IMR-90 (cell line): Measurements from ENCODE around the gene LRRC1. TPM values are rescaled to one million over a fixed set of nuclear protein-coding genes. Genes with fewer than 3 reads are reported as not detected.

Experiments
- ATAC-seq: fragments of 200-7000 bp; cut with Tn5 transposase; 2 replicates; pipeline ENCODE4 v1.9.1; 2020; ENCODE audit warnings: low read depth, mild to moderate bottlenecking, moderate library complexity
- BruUV-seq: library from RNA; stranded (reverse); fragments of 400-500 nt; replicated peaks from 2 replicates; lab custom pipeline; 2021; lab: Mats Ljungman, UMichigan
- CTCF ChIA-PET: fragments of 300-600 bp; formaldehyde crosslinking; extraction: SDS; loops from one replicate; lab custom pipeline; 2021; ENCODE audit warnings: antibody characterized with exemption; lab: Yijun Ruan, JAX
- POLR2A ChIA-PET: fragments of 300-600 bp; sonication (Branson Sonifier 250); formaldehyde crosslinking; loops from one replicate; lab custom pipeline; 2022; ENCODE audit warnings: antibody characterized with exemption; ENCODE audit not compliant: unreplicated experiment; lab: Charles Lee
- DNase-seq: peaks from one replicate; pipeline ENCODE4 v3.0.0; 2013
- H2AFZ ChIP-seq: replicated peaks from 2 replicates; pipeline ENCODE3; 2013; ENCODE audit warnings: low read length, mild to moderate bottlenecking; ENCODE audit not compliant: poor library complexity
- H2AK5ac ChIP-seq: 2 replicates; pipeline ENCODE4 v1.6.1; 2013; ENCODE audit warnings: low read depth, low read length, inconsistent platforms
- H2AK9ac ChIP-seq: replicated peaks from 2 replicates; pipeline ENCODE3; 2013; ENCODE audit warnings: mild to moderate bottlenecking, low read depth, low read length, moderate library complexity; ENCODE audit not compliant: poor library complexity
- H2BK120ac ChIP-seq: 2 replicates; pipeline ENCODE4 v1.6.1; 2013; ENCODE audit warnings: low read depth, low read length, inconsistent platforms
- H2BK15ac ChIP-seq: 3 replicates; pipeline ENCODE4 v1.6.1; 2013; ENCODE audit warnings: low read depth, low read length, inconsistent platforms
- H2BK20ac ChIP-seq: 2 replicates; pipeline ENCODE4 v1.6.1; 2013; ENCODE audit warnings: low read depth, mild to moderate bottlenecking, inconsistent platforms, low read length, moderate library complexity
- H2BK5ac ChIP-seq: 2 replicates; pipeline ENCODE4 v1.6.1; 2013; ENCODE audit warnings: mild to moderate bottlenecking, low read depth, low read length, inconsistent platforms; ENCODE audit not compliant: poor library complexity, severe bottlenecking
- H3K14ac ChIP-seq: replicated peaks from 2 replicates; pipeline ENCODE4 v1.6.1; 2013; ENCODE audit warnings: low read depth, low read length, inconsistent platforms
- H3K18ac ChIP-seq: 2 replicates; pipeline ENCODE4 v1.6.1; 2013; ENCODE audit warnings: low read depth, low read length, control low read depth
- H3K23ac ChIP-seq: 2 replicates; pipeline ENCODE4 v1.6.1; 2013; ENCODE audit warnings: low read depth, low read length, inconsistent platforms
- H3K27ac ChIP-seq: 2 replicates; pipeline ENCODE4 v1.5.1; 2013; ENCODE audit warnings: mild to moderate bottlenecking, control low read depth, low read length; ENCODE audit not compliant: insufficient read depth
- H3K27me3 ChIP-seq: 2 replicates; pipeline ENCODE4 v1.6.1; 2013; ENCODE audit warnings: low read length; ENCODE audit not compliant: control insufficient read depth, insufficient read depth
- H3K36me3 ChIP-seq: 2 replicates; pipeline ENCODE4 v1.6.1; 2013; ENCODE audit warnings: low read length, mixed read lengths; ENCODE audit not compliant: control insufficient read depth, insufficient read depth
- H3K4ac ChIP-seq: 2 replicates; pipeline ENCODE4 v1.6.1; 2013; ENCODE audit warnings: low read depth, low read length, inconsistent platforms
- H3K4me1 ChIP-seq: 2 replicates; pipeline ENCODE4 v1.6.1; 2013; ENCODE audit warnings: low read length, mixed read lengths; ENCODE audit not compliant: control insufficient read depth, insufficient read depth
- H3K4me2 ChIP-seq: 2 replicates; pipeline ENCODE4 v1.6.1; 2013; ENCODE audit warnings: low read depth, mild to moderate bottlenecking, control low read depth, low read length, moderate library complexity
- H3K4me3 ChIP-seq: 2 replicates; pipeline ENCODE4 v1.5.1; 2013; ENCODE audit warnings: low read depth, mild to moderate bottlenecking, control low read depth, low read length, moderate library complexity; ENCODE audit not compliant: insufficient read depth
- H3K56ac ChIP-seq: 2 replicates; pipeline ENCODE4 v1.6.1; 2013; ENCODE audit warnings: low read length, inconsistent platforms; ENCODE audit not compliant: insufficient read depth; ENCODE audit errors: extremely low read depth
- H3K79me1 ChIP-seq, 2 experiments: 2 replicates each; pipeline ENCODE4 v1.6.1; 2013; ENCODE audit warnings: low read length in 2 of 2, inconsistent platforms in 1 of 2, low read depth in 1 of 2
- H3K9ac ChIP-seq: 2 replicates; pipeline ENCODE4 v1.6.1; 2013; ENCODE audit warnings: low read depth, low read length, control low read depth
- H3K9me1 ChIP-seq: 2 replicates; pipeline ENCODE4 v1.6.1; 2013; ENCODE audit warnings: low read length, inconsistent platforms; ENCODE audit not compliant: insufficient read depth
- H3K9me3 ChIP-seq: 2 replicates; pipeline ENCODE4 v1.6.1; 2013; ENCODE audit warnings: low read length; ENCODE audit not compliant: control insufficient read depth, insufficient read depth
- H4K20me1 ChIP-seq: 2 replicates; pipeline ENCODE4 v1.6.1; 2013; ENCODE audit warnings: low read length, inconsistent platforms; ENCODE audit not compliant: insufficient read depth
- H4K5ac ChIP-seq: 2 replicates; pipeline ENCODE4 v1.6.1; 2013; ENCODE audit warnings: mild to moderate bottlenecking, low read depth, low read length, control low read depth
- H4K8ac ChIP-seq, 2 experiments: 2 replicates each; pipeline ENCODE4 v1.6.1; 2013; ENCODE audit warnings: low read depth in 2 of 2, low read length in 2 of 2, control low read depth in 1 of 2, inconsistent platforms in 1 of 2
- H4K91ac ChIP-seq: 2 replicates; pipeline ENCODE4 v1.6.1; 2013; ENCODE audit warnings: low read depth, low read length, inconsistent platforms; ENCODE audit not compliant: insufficient read depth
- BHLHE40 ChIP-seq: fragments of 150-350 bp; IDR thresholded peaks from 2 replicates; pipeline ENCODE4 v1.6.1; 2016; ENCODE audit warnings: mild to moderate bottlenecking, low read depth, low read length
- CEBPB ChIP-seq: IDR thresholded peaks from 2 replicates; pipeline ENCODE4 v1.6.1; 2012; ENCODE audit warnings: low read depth, low read length, improper control_type of control experiment
- CHD1 ChIP-seq: IDR thresholded peaks from 2 replicates; pipeline ENCODE4 v1.6.1; 2012; ENCODE audit warnings: low read depth, low read length, improper control_type of control experiment
- ELK1 ChIP-seq: fragments of 150-350 bp; IDR thresholded peaks from 2 replicates; pipeline ENCODE4 v1.6.1; 2016; ENCODE audit warnings: low read depth, mild to moderate bottlenecking, low read length, moderate library complexity, borderline replicate concordance
- FOS ChIP-seq: fragments of 150-350 bp; IDR thresholded peaks from 2 replicates; pipeline ENCODE4 v1.6.1; 2016; ENCODE audit warnings: low read depth, low read length
- MAFK ChIP-seq: IDR thresholded peaks from 2 replicates; pipeline ENCODE4 v1.6.1; 2012; ENCODE audit warnings: low read depth, low read length, improper control_type of control experiment
- MAZ ChIP-seq: IDR thresholded peaks from 2 replicates; pipeline ENCODE4 v1.6.1; 2012; ENCODE audit warnings: low read depth, mild to moderate bottlenecking, low read length, improper control_type of control experiment, moderate library complexity, borderline replicate concordance
- MXI1 ChIP-seq: IDR thresholded peaks from 2 replicates; pipeline ENCODE4 v1.6.1; 2012; ENCODE audit warnings: low read depth, mild to moderate bottlenecking, low read length, moderate library complexity, borderline replicate concordance
- NFE2L2 ChIP-seq: fragments of 150-350 bp; IDR thresholded peaks from 2 replicates; pipeline ENCODE4 v1.6.1; 2016; ENCODE audit warnings: low read depth, mild to moderate bottlenecking, low read length
- POLR2A ChIP-seq: IDR thresholded peaks from 2 replicates; pipeline ENCODE4 v1.6.1; 2012; ENCODE audit warnings: mild to moderate bottlenecking, low read depth, low read length
- RAD21 ChIP-seq: IDR thresholded peaks from 2 replicates; pipeline ENCODE4 v1.6.1; 2012; ENCODE audit warnings: low read length, improper control_type of control experiment
- RCOR1 ChIP-seq: IDR thresholded peaks from 2 replicates; pipeline ENCODE4 v1.6.1; 2012; ENCODE audit warnings: mild to moderate bottlenecking, low read length, improper control_type of control experiment; ENCODE audit not compliant: insufficient replicate concordance
- RFX5 ChIP-seq: IDR thresholded peaks from 2 replicates; pipeline ENCODE4 v1.8.0; 2012; ENCODE audit warnings: low read depth, mild to moderate bottlenecking, low read length, moderate library complexity
- SMC3 ChIP-seq: fragments of 150-350 bp; IDR thresholded peaks from 2 replicates; pipeline ENCODE4 v1.6.1; 2016; ENCODE audit warnings: low read depth, mild to moderate bottlenecking, antibody characterized with exemption, low read length, moderate library complexity
- WGBS, 2 experiments: methylation state at CpG; one replicate each; pipeline versions ENCODE4 v1.1.5 to v1.1.7; 2013; ENCODE audit warnings: missing lambda C conversion rate in 2 of 2; ENCODE audit not compliant: insufficient read length in 1 of 2; ENCODE audit errors: extremely low coverage in 2 of 2; 5-methylcytosine and 5-hydroxymethylcytosine counted together
- dilution Hi-C: fragments of 300-500 bp; cut with HindIII; formaldehyde crosslinking; loops from one replicate; pipeline ENCODE4 v1.14.3; 2018; ENCODE audit warnings: low sequenced_read_pairs; ENCODE audit not compliant: unreplicated experiment
- in situ Hi-C: fragments of 300-500 bp; cut with MboI; formaldehyde crosslinking; loops from 3 replicates; pipeline ENCODE4 v1.14.3; 2019; ENCODE audit warnings: low sequenced_read_pairs, inconsistent platforms, mixed read lengths
- intact Hi-C: fragments of 100-400 bp; cut with micrococcal nuclease; formaldehyde crosslinking; loops from 2 replicates; pipeline ENCODE4 v1.10.0; 2022
- polyA plus RNA-seq, 3 experiments: library from polyadenylated mRNA; depleted of rRNA; stranded (reverse); fragments of >200 nt; gene quantifications; 2 replicates each; pipeline ENCODE4 v1.2.3, GENCODE V29; 2012; ENCODE audit warnings: low replicate concordance in 1 of 3
- total RNA-seq: library from RNA; depleted of rRNA; stranded (reverse); fragments of >200 nt; gene quantifications from 2 replicates; pipeline ENCODE4 v1.2.3, GENCODE V29; 2012
- TF ChIP-seq, protein P1 (sequence below): fragments of 150-350 bp; IDR thresholded peaks from 2 replicates; pipeline ENCODE4 v1.6.1; 2017; ENCODE audit warnings: mild to moderate bottlenecking, antibody characterized with exemption, low read length, low read depth
- TF ChIP-seq, protein P2 (sequence below): conservative IDR thresholded peaks from 2 replicates; pipeline ENCODE4 v1.5.1; 2012; ENCODE audit warnings: mild to moderate bottlenecking, low read depth, low read length, improper control_type of control experiment

The LRRC1 gene
- total and polyA plus RNA-seq, 2 of the 4 experiments (the other 2 are of a cell fraction) = 5.1 to 6.1 TPM

DNA sequence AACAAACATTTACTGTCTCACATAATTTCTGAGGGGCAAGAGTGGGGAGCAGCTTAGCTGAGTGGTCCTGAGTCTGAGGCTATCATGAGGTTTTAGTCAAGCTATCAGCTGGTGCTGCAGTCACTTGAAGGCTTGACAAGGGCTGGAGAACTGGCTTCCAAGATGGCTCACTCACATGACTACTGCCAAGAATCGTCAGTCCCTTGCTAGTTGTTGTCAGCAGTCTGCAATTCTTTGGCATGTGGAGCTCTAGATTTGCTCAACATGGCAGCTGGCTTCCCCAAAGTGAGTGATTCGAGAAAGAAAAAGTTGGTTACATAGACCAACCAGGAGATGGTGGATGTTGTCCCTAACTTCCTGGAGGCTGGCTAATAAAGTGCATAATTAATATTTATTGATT, 2.8 kb upstream of the LRRC1 start:
- Histone ChIP-seq H3K27me3 (no peaks in the 10 kb centered on the region), H2BK120ac (no peak overlapping the region), H3K23ac (no peak overlapping the region), H3K9ac (no peak overlapping the region), H3K4ac (no peak overlapping the region), H3K9me1 (no peaks in the 10 kb centered on the region), H2BK20ac (no peak overlapping the region), H2BK5ac (no peak overlapping the region), H3K4me1 (peaks cover 3% of the 10 kb centered on the region), H4K91ac (no peak overlapping the region), H3K27ac (no peak overlapping the region), H2AK5ac (no peak overlapping the region), H3K4me2 (no peak overlapping the region), H3K9me3 (no peaks in the 10 kb centered on the region), H4K8ac (no peak overlapping the region), H4K5ac (no peak overlapping the region), H3K14ac (no peak overlapping the region), H3K79me1 (peaks cover 11 to 15% of the 10 kb centered on the region in 2 experiments; a peak in 3 of 4 replicates), H3K4me3 (no peak overlapping the region), H3K56ac (no peak overlapping the region), H4K20me1 (peaks cover 5% of the 10 kb centered on the region; the same call in 1 of the 2 replicates), H2BK15ac (no peak overlapping the region), H3K18ac (no peak overlapping the region), H2AFZ (no peak overlapping the region), H2AK9ac (no peak overlapping the region), H3K36me3 (no peaks in the 10 kb centered on the region)
- 40% methylated on average over 1 of the region's 2 CpGs; no CpG with 5 or more reads in 1 of the 2 experiments for WGBS, 2 experiments
- dilution Hi-C loops = no loop called here
- no peak for DNase-seq
- no TSS peak for BruUV-seq
- in situ Hi-C loops = loop anchor here (5.0 to 10.0 kb wide), 2 partner anchors 160 to 257 kb away; no protein-coding TSS in a partner anchor
- no peak for ATAC-seq
- ChIA-PET POLR2A (no interaction called here), CTCF (interaction anchor here (1.5 to 5.0 kb wide), 2 partner anchors 57 to 165 kb away, joined by 3 to 67 read pairs; no protein-coding TSS in a partner anchor)
- intact Hi-C loops = loop anchor here (2.0 to 10.0 kb wide), 2 partner anchors 133 to 295 kb away; no protein-coding TSS in a partner anchor
- TF ChIP-seq, protein P1, sequence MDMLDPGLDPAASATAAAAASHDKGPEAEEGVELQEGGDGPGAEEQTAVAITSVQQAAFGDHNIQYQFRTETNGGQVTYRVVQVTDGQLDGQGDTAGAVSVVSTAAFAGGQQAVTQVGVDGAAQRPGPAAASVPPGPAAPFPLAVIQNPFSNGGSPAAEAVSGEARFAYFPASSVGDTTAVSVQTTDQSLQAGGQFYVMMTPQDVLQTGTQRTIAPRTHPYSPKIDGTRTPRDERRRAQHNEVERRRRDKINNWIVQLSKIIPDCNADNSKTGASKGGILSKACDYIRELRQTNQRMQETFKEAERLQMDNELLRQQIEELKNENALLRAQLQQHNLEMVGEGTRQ = no peak
- TF ChIP-seq RAD21 = no peak
- TF ChIP-seq CEBPB = no peak
- no peak for TF ChIP-seq NFE2L2
- no peak for TF ChIP-seq CHD1
- TF ChIP-seq FOS = no peak
- TF ChIP-seq, protein P2, sequence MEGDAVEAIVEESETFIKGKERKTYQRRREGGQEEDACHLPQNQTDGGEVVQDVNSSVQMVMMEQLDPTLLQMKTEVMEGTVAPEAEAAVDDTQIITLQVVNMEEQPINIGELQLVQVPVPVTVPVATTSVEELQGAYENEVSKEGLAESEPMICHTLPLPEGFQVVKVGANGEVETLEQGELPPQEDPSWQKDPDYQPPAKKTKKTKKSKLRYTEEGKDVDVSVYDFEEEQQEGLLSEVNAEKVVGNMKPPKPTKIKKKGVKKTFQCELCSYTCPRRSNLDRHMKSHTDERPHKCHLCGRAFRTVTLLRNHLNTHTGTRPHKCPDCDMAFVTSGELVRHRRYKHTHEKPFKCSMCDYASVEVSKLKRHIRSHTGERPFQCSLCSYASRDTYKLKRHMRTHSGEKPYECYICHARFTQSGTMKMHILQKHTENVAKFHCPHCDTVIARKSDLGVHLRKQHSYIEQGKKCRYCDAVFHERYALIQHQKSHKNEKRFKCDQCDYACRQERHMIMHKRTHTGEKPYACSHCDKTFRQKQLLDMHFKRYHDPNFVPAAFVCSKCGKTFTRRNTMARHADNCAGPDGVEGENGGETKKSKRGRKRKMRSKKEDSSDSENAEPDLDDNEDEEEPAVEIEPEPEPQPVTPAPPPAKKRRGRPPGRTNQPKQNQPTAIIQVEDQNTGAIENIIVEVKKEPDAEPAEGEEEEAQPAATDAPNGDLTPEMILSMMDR = no peak
- no peak for TF ChIP-seq RFX5
- no peak for TF ChIP-seq MAZ
- TF ChIP-seq ELK1 = no peak
- no peak for TF ChIP-seq SMC3
- no peak for TF ChIP-seq BHLHE40
- TF ChIP-seq MXI1 = no peak
- TF ChIP-seq POLR2A = no peak
- no peak for TF ChIP-seq MAFK
- no peak for TF ChIP-seq RCOR1
